ENCODE results near the gene MOB3B. TPM values are rescaled to one million over a fixed set of nuclear protein-coding genes. Genes with fewer than 3 reads are reported as not detected.

MOB3B gene
- total and polyA plus RNA-seq, 2 of the 13 experiments (the other 11 are each of a cell fraction or from before 2014, with no cell fraction given): 0.03 to 0.09 TPM

DNA sequence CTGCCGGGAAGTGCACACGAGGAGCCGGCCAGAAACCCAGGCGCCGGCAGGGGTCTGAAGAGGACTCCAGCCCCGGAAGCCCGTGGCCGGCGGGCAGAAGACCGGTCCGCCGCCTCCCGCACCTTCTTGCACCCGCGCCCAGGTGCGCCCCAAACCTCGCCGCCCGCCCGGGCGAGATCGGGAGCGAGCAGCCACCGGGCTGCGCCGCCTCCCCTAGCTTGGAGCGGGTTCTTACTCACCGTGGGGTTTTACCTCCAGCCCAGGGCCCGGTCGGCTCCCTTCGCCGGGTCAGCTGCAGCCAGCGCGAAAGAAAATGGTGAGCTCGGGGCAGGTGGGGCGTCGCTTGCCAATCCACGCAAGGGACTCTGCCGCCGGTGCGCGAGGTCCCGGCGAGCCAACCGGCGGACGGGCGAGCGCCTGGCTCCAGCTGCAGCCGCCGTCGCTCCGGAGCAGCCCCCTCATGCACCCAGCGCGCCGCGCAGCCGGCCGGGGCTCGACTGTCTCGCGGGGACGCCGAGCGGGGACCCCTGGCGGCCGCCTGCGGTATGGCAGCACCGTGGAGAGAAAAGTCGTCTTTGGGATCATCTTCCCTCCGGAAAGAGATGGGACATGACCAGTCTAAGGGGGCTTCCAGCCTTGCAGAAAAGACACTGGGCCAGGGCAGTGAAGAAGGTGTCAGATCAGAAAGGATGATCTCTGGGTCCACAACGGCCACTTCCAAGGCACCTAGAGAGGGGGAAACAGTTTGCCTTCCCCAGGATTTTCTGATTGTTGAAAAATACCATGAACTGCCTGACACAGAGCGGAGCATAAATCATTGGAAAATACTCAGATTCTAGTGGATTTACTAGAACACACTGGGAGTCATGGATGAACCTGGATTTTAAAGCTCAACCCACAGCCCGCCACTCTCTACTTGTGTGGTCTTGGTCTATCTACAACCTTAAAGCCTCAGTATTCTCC is at the start of gene MOB3B (continued):
- TF ChIP-seq, protein P1, sequence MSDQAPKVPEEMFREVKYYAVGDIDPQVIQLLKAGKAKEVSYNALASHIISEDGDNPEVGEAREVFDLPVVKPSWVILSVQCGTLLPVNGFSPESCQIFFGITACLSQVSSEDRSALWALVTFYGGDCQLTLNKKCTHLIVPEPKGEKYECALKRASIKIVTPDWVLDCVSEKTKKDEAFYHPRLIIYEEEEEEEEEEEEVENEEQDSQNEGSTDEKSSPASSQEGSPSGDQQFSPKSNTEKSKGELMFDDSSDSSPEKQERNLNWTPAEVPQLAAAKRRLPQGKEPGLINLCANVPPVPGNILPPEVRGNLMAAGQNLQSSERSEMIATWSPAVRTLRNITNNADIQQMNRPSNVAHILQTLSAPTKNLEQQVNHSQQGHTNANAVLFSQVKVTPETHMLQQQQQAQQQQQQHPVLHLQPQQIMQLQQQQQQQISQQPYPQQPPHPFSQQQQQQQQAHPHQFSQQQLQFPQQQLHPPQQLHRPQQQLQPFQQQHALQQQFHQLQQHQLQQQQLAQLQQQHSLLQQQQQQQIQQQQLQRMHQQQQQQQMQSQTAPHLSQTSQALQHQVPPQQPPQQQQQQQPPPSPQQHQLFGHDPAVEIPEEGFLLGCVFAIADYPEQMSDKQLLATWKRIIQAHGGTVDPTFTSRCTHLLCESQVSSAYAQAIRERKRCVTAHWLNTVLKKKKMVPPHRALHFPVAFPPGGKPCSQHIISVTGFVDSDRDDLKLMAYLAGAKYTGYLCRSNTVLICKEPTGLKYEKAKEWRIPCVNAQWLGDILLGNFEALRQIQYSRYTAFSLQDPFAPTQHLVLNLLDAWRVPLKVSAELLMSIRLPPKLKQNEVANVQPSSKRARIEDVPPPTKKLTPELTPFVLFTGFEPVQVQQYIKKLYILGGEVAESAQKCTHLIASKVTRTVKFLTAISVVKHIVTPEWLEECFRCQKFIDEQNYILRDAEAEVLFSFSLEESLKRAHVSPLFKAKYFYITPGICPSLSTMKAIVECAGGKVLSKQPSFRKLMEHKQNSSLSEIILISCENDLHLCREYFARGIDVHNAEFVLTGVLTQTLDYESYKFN (CRISPR knock-in tag; conservative IDR thresholded peaks at IDR 0.05): no peak
- TF ChIP-seq ZNF441 (CRISPR knock-in tag; IDR thresholded peaks at IDR 0.05; ENCODE audit: borderline replicate concordance) (no peak), ZNF3 (CRISPR knock-in tag; IDR thresholded peaks at IDR 0.05) (no peak), HNRNPLL (IDR thresholded peaks at IDR 0.05; ENCODE audit: low read depth, low read length, poor library complexity, severe bottlenecking) (peak; percentile 45), BCL6 (CRISPR knock-in tag; IDR thresholded peaks at IDR 0.05) (peak; percentile 13; the same call in 1 of the 2 replicates), NFIC (IDR thresholded peaks at IDR 0.05; ENCODE audit: low read length) (no peak), RAD21 (CRISPR knock-in tag; IDR thresholded peaks at IDR 0.05) (peak; percentile 72), RELA (CRISPR knock-in tag; IDR thresholded peaks at IDR 0.05) (no peak), POLR2G (IDR thresholded peaks at IDR 0.05; ENCODE audit: low read depth, low read length) (no peak), RARG (CRISPR knock-in tag; IDR thresholded peaks at IDR 0.05; ENCODE audit: low read depth) (no peak), TBX2 (CRISPR knock-in tag; IDR thresholded peaks at IDR 0.05; ENCODE audit: borderline replicate concordance) (peak; percentile 22; the same call in 1 of the 2 replicates), ARNT2 (CRISPR knock-in tag; IDR thresholded peaks at IDR 0.05; ENCODE audit: low read depth) (peak; percentile 56; the same call in 1 of the 2 replicates), ZNF709 (CRISPR knock-in tag; IDR thresholded peaks at IDR 0.05) (peak; percentile 41; the same call in 1 of the 2 replicates), HMGA1 (CRISPR knock-in tag; conservative IDR thresholded peaks at IDR 0.05) (no peak), CCDC6 (CRISPR knock-in tag; IDR thresholded peaks at IDR 0.05) (no peak)
- TF ChIP-seq, protein P2, sequence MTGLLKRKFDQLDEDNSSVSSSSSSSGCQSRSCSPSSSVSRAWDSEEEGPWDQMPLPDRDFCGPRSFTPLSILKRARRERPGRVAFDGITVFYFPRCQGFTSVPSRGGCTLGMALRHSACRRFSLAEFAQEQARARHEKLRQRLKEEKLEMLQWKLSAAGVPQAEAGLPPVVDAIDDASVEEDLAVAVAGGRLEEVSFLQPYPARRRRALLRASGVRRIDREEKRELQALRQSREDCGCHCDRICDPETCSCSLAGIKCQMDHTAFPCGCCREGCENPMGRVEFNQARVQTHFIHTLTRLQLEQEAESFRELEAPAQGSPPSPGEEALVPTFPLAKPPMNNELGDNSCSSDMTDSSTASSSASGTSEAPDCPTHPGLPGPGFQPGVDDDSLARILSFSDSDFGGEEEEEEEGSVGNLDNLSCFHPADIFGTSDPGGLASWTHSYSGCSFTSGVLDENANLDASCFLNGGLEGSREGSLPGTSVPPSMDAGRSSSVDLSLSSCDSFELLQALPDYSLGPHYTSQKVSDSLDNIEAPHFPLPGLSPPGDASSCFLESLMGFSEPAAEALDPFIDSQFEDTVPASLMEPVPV (CRISPR knock-in tag; IDR thresholded peaks at IDR 0.05): peak; percentile 45; the same call in 1 of the 2 replicates
- TF ChIP-seq, protein P3, sequence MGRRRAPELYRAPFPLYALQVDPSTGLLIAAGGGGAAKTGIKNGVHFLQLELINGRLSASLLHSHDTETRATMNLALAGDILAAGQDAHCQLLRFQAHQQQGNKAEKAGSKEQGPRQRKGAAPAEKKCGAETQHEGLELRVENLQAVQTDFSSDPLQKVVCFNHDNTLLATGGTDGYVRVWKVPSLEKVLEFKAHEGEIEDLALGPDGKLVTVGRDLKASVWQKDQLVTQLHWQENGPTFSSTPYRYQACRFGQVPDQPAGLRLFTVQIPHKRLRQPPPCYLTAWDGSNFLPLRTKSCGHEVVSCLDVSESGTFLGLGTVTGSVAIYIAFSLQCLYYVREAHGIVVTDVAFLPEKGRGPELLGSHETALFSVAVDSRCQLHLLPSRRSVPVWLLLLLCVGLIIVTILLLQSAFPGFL (CRISPR knock-in tag; IDR thresholded peaks at IDR 0.05): no peak
- TF ChIP-seq, protein P4, sequence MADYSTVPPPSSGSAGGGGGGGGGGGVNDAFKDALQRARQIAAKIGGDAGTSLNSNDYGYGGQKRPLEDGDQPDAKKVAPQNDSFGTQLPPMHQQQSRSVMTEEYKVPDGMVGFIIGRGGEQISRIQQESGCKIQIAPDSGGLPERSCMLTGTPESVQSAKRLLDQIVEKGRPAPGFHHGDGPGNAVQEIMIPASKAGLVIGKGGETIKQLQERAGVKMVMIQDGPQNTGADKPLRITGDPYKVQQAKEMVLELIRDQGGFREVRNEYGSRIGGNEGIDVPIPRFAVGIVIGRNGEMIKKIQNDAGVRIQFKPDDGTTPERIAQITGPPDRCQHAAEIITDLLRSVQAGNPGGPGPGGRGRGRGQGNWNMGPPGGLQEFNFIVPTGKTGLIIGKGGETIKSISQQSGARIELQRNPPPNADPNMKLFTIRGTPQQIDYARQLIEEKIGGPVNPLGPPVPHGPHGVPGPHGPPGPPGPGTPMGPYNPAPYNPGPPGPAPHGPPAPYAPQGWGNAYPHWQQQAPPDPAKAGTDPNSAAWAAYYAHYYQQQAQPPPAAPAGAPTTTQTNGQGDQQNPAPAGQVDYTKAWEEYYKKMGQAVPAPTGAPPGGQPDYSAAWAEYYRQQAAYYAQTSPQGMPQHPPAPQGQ (CRISPR knock-in tag; IDR thresholded peaks at IDR 0.05; ENCODE audit: borderline replicate concordance): no peak
- TF ChIP-seq, protein P5, sequence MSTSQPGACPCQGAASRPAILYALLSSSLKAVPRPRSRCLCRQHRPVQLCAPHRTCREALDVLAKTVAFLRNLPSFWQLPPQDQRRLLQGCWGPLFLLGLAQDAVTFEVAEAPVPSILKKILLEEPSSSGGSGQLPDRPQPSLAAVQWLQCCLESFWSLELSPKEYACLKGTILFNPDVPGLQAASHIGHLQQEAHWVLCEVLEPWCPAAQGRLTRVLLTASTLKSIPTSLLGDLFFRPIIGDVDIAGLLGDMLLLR (CRISPR knock-in tag; IDR thresholded peaks at IDR 0.05): 0 out of 2 replicates have a peak, but pooled peaks have one; percentile 38

Data from HepG2 (cell line).